ENCODE measurements around the gene TSSK3.

Gene TSSK3

GRCh38 chr1:32405672-32406467 lies 43.5 kb downstream of the TSSK3 start:
- no peak for DNase-seq

- DNase-seq, result no peak
Measured at GRCh38 chr1:32406629-32407111, 44.3 kb downstream of the TSSK3 start.

GRCh38 chr1:32411261-32411660 lies 48.9 kb downstream of the TSSK3 start:
- DNase-seq, result no peak

GRCh38 chr1:32413507-32414185 lies 51.3 kb downstream of the TSSK3 start:
- peak; percentile 67 for DNase-seq

Measured in fibroblast of skin of back (primary cell).